ENCODE results near the gene SYF2.
"Not testable (repeated sequence)": the region's sequence is repeated elsewhere in the genome, so short reads cannot be mapped to it uniquely, and the experiment has no call there.

The SYF2 gene

DNA sequence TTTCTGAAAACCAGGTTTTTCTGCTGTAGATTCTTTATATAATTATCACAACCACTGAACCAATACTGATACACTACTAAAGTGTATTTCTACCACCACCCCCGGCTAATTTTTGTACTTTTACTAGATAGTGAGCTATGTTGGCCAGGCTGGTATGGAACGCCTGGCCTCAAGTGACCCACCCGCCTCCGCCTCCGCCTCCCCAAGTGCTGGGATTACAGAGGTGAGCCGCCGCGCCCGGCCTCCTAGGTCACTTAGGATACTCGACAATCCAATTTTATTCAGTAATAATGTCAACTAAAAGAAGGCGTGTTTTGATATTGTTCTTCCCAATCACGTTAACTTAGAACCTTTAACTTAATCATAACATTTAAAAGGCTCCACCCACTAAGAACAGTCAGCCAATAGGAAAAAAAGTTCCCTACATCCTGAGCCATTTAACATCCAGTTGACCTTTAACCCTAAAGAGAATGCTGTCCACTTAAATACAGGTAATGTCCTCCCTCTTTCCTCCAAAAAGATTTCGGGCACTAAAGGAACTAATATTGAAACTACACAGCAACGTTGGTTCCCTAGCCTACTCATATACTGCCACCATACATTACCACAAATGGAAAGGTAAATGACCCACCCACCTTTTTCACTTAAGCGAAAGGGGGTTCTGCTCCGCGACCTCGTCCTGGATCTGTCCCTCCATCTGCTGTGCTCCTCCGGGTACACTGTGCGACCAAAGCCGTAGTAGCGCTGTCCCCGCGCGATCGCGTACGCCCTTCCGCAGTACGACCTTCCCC lies 13.7 kb upstream of the SYF2 start:
- no peak for DNase-seq

DNA sequence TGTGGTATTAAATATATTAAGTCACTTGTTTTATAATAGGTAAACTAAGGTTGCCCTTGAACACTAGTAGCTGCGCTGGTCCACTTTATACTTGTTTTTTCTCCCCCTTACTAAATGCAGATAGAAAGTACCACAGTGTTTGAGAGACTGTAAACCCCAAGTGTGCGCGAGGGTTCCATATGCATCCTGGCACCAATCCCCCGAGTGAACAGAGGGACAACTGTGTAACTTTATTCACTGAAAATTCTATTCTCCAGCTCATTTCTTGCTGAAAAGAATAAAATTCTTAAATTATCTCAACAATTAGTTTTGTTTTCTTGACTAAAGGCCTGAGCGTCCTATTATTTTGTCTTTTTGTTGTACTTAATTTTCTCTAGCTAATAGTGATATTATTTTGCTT lies 13.1 kb upstream of the SYF2 start:
- DNase-seq = no peak

DNA sequence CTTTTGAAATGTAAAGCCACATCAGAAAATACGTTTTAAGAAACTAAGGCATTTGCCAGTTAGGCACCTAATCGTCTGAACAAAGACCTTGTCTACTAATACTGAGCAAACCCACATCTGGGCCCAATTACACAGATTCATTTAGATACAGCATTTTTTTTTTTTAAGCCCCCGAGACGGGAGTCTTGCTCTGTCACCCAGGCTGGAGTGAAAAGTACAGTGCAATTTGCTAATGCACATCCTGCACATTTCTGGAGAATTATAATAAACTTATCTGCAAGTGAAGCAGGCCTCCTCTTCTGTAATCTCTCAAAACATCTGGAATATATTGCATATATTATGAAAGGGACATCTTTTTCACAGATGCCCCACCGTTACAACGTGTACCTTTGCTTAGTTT lies 11.6 kb upstream of the SYF2 start:
- DNase-seq = no peak

- DNase-seq = peak; percentile 97
Observed at GRCh38 chr1:25239681-25240541, 7.6 kb upstream of the SYF2 start.

GRCh38 chr1:25238046-25238445 lies 5.7 kb upstream of the SYF2 start:
- DNase-seq = no peak

- DNase-seq = not testable (repeated sequence)
Observed at GRCh38 chr1:25236261-25236660, 4.0 kb upstream of the SYF2 start.

- DNase-seq = not testable (repeated sequence)
Observed at GRCh38 chr1:25235411-25235810, 3.1 kb upstream of the SYF2 start.

- DNase-seq = peak; percentile 81
Observed at GRCh38 chr1:25232866-25233784, 823 bp upstream of the SYF2 start.

GRCh38 chr1:25223471-25223870 lies 8.8 kb downstream of the SYF2 start:
- no peak for DNase-seq

DNA sequence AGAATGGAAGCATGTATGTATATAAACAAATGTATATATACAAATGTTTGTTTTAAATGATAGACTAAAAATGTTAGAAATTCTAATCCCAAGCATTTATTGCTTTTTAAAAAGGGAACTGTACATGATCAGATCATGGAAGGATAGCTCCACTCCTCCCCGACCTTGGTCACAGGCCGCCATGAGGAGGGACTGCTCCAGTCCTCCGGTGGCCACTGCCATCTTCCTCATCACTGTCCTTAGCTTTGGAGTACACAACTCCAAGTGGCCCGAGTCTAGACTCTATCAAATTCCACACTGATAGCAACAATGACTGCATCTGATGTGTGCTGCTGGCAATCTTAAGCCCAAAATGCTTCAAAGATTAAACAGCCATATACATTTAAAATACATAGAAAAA lies 9.7 kb downstream of the SYF2 start:
- no peak for DNase-seq

DNA sequence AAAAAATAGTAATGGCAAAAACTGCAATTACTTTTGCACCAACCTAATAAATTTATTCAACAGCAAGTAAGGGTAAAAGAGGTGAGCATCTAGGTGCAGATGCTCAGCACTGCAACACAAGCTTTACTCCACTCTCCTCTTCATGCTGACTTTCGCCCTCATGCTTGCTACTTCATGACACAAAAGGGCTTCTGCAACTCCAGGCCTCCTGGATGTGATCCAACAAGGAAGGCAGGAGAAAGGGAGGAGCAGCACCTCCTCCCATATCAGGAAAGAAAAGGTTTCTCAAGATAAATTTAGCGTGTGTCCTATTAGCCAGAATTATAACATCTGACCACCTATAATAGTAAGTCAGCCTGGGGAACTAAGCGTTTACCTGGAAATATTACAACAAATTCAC lies 11.6 kb downstream of the SYF2 start:
- no peak for DNase-seq

- DNase-seq = no peak
Observed at GRCh38 chr1:25219661-25220251, 12.5 kb downstream of the SYF2 start.

DNA sequence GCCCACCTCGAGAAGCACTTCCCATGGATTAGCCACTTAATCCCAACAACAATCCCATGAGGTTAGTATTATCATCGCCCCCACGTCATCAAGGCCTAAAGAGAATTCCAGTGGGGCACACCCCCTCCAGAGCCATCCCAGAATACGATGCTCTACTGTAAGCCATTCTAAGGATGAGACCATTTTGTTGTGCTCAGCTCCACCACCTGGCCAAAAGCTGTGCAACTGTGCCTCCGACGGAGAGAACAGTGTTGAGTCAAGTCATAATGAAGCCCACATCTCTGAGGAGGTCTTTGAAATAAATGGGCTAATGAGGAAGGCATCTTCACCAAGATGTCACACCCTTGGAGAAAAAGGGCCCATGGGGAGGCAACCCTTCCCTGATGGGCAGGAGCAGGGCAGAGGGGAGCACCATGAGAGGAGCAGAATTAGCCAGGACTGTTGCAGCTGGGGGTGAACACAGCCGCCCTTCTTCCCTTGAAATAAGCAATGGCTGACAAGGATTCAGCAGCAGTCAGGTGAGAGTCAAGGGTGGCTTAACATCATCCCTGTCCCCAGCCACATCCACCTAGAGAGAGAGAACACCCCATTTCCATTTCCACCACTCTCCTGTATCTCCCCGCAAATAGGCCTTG lies 14.6 kb downstream of the SYF2 start:
- no peak for DNase-seq

DNA sequence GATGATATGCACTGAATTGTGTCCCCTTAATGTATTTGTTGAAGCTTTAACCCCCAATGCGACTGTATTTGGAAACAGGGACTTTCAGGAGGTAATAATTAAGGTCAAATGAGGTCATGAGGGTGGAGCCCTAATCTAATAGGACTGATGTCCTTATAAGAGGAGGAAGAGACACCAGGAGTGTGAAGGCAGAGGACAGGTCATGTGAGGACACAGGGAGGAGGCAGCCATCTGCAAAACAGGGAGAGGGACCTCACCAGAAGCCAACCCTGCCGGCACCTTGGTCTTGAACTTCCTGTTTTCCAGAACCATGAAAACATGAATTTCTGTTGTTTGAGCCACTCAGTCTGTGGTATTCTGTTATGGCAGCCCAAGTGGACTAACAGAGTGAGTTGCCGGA lies 15.3 kb downstream of the SYF2 start:
- no peak for DNase-seq

- no peak for DNase-seq
Observed at GRCh38 chr1:25216123-25216522, 16.2 kb downstream of the SYF2 start.

DNA sequence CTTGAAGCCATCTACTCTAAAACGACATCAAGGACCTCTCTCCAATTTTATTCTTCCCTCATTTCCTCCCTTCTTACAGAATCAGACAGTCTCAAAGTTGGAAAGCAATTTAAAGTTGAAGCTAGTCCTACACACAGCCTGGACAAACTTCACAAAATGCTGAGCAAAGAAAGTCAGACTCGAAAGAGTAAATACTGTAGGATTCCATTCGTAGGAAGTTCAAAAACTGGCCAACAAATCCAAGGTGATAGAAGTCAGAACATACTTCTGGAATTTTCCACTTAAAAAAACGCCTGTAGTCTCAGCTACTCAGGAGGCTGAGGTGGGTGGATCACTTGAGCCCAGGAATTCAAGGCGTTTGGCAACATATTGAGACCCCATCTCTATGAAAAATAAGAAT lies 19.6 kb downstream of the SYF2 start:
- no peak for DNase-seq

- no peak for DNase-seq
Observed at GRCh38 chr1:25210728-25211127, 21.6 kb downstream of the SYF2 start.

DNA sequence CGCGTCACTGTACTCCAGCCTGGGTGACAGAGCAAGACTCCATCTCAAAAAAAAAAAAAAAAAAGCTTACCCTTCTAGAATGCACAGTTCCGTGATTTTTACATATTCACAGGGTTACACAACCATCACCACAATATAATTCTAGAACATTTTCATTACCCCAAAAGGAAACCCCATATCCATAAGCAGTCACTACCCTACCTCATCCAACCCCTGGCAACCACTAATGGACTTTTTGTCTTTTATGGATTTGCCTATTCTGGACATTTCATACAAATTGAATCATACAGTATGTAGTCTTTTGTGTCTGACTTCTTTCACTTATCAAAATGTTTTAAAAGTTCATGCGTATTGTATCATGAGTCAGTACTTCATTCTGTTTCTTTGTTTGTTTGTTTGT lies 22.8 kb downstream of the SYF2 start:
- DNase-seq = no peak

GRCh38 chr1:25208561-25209222 lies 23.6 kb downstream of the SYF2 start:
- DNase-seq = no peak

DNA sequence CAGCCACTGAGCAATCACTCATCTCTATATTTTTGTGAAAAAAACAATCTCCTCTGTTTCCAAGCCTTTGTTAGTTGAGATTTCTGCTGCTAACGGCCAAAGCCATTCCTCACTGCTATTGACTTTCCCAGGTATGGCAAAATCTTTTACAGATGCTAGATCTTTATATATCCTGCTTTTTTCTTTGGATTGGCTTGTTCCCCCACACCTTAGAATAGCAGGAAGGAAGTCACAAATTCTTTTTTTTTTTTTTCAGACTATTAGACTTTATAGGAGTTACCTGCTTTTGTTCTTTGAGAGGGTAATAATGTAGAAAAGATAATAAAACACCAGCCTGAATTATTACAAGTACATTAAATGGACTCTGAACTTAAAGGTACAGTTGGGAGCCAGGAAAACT lies 24.2 kb downstream of the SYF2 start:
- no peak for DNase-seq

GRCh38 chr1:25206201-25206600 lies 26.1 kb downstream of the SYF2 start:
- DNase-seq = no peak

- DNase-seq = no peak
Observed at GRCh38 chr1:25205786-25206185, 26.5 kb downstream of the SYF2 start.

Measured in right hindlimb (tissue), 1 donor.